ENCODE measurements around the gene OBSCN.

The OBSCN gene

GRCh38 chr1:228349701-228350171, 141.9 kb downstream of the OBSCN start:
- no peaks in the 10 kb centered on the region for H3K9me3 ChIP-seq (ENCODE audit: control insufficient read depth, low read length)
- H2AFZ ChIP-seq (ENCODE audit: low read depth, low read length), result no peak overlapping the region
- no peak overlapping the region for H2BK15ac ChIP-seq (ENCODE audit: low read depth, poor library complexity, severe bottlenecking)
- H4K8ac ChIP-seq (ENCODE audit: low read length), result no peak overlapping the region
- WGBS, result 96% methylated on average over 15 of the region's 15 CpGs
- peaks cover 0 to 3% of the 10 kb centered on the region in 2 experiments for H3K36me3 ChIP-seq (ENCODE audit: control insufficient read depth in 1 of 2, insufficient read depth in 2 of 2, low read depth in 1 of 2, low read length in 2 of 2)
- H2BK5ac ChIP-seq (ENCODE audit: low read depth, low read length, poor library complexity, severe bottlenecking), result no peak overlapping the region
- H3K23ac ChIP-seq (ENCODE audit: low read length in 2 of 2), result no peak overlapping the region
- no peak overlapping the region for H3K18ac ChIP-seq (ENCODE audit: low read depth in 1 of 2, low read length in 2 of 2)
- H3K14ac ChIP-seq (ENCODE audit: low read length in 2 of 2), result peak overlapping the region in 1 of 2 experiments; percentile 11
- H4K91ac ChIP-seq (ENCODE audit: low read length), result no peak overlapping the region
- DNase-seq, result no peak
- no peak overlapping the region for H3K4ac ChIP-seq (ENCODE audit: low read depth in 1 of 2, low read length in 2 of 2)
- H2AK5ac ChIP-seq (ENCODE audit: low read length, severe bottlenecking), result no peak overlapping the region
- no peak overlapping the region for H3K4me3 ChIP-seq (ENCODE audit: insufficient read depth in 1 of 2, low read depth in 1 of 2, low read length in 2 of 2)
- no peak overlapping the region for H2BK120ac ChIP-seq (ENCODE audit: low read depth, low read length)
- H3K4me1 ChIP-seq (ENCODE audit: control insufficient read depth, insufficient read depth, low read depth, low read length), result no peaks in the 10 kb centered on the region
- peaks cover 24 to 48% of the 10 kb centered on the region in 2 experiments for H3K27me3 ChIP-seq (ENCODE audit: control insufficient read depth in 1 of 2, insufficient read depth in 1 of 2, low read length in 2 of 2)
- no peak overlapping the region for H3K9ac ChIP-seq (ENCODE audit: low read length)
- no peak overlapping the region for H3K4me2 ChIP-seq (ENCODE audit: low read length, poor library complexity, severe bottlenecking)
- no peaks in the 10 kb centered on the region for H3K79me1 ChIP-seq (replicated peaks; ENCODE audit: low read length, poor library complexity, severe bottlenecking)
- no peak overlapping the region for H2BK12ac ChIP-seq (ENCODE audit: low read length in 2 of 2)
- no peak overlapping the region for H3K27ac ChIP-seq (ENCODE audit: low read length, poor library complexity, severe bottlenecking)

GRCh38 chr1:228350179-228350742, 142.4 kb downstream of the OBSCN start:
- Histone ChIP-seq H3K18ac (ENCODE audit: low read depth in 1 of 2, low read length in 2 of 2) (no peak overlapping the region), H3K4ac (ENCODE audit: low read depth in 1 of 2, low read length in 2 of 2) (no peak overlapping the region), H3K4me1 (ENCODE audit: control insufficient read depth, insufficient read depth, low read depth, low read length) (no peaks in the 10 kb centered on the region), H3K27me3 (ENCODE audit: control insufficient read depth in 1 of 2, insufficient read depth in 1 of 2, low read length in 2 of 2) (peaks cover 24 to 51% of the 10 kb centered on the region in 2 experiments), H2AFZ (ENCODE audit: low read depth, low read length) (no peak overlapping the region), H3K14ac (ENCODE audit: low read length in 2 of 2) (no peak overlapping the region), H3K23ac (ENCODE audit: low read length in 2 of 2) (no peak overlapping the region), H3K36me3 (ENCODE audit: control insufficient read depth in 1 of 2, insufficient read depth in 2 of 2, low read depth in 1 of 2, low read length in 2 of 2) (peaks cover 0 to 3% of the 10 kb centered on the region in 2 experiments), H3K9ac (ENCODE audit: low read length) (no peak overlapping the region), H4K91ac (ENCODE audit: low read length) (no peak overlapping the region), H2BK120ac (ENCODE audit: low read depth, low read length) (no peak overlapping the region), H3K4me3 (ENCODE audit: insufficient read depth in 1 of 2, low read depth in 1 of 2, low read length in 2 of 2) (no peak overlapping the region), H3K79me1 (replicated peaks; ENCODE audit: low read length, poor library complexity, severe bottlenecking) (no peaks in the 10 kb centered on the region), H3K27ac (ENCODE audit: low read length, poor library complexity, severe bottlenecking) (no peak overlapping the region), H2BK15ac (ENCODE audit: low read depth, poor library complexity, severe bottlenecking) (no peak overlapping the region), H2BK5ac (ENCODE audit: low read depth, low read length, poor library complexity, severe bottlenecking) (no peak overlapping the region), H2BK12ac (ENCODE audit: low read length in 2 of 2) (no peak overlapping the region), H3K4me2 (ENCODE audit: low read length, poor library complexity, severe bottlenecking) (no peak overlapping the region), H2AK5ac (ENCODE audit: low read length, severe bottlenecking) (no peak overlapping the region), H4K8ac (ENCODE audit: low read length) (no peak overlapping the region), H3K9me3 (ENCODE audit: control insufficient read depth, low read length) (no peaks in the 10 kb centered on the region)
- DNase-seq, result no peak
- WGBS, result 88% methylated on average over 1 of the region's 1 CpG

GRCh38 chr1:228350831-228351781, 143.3 kb downstream of the OBSCN start:
- no peaks in the 10 kb centered on the region for H3K4me1 ChIP-seq (ENCODE audit: control insufficient read depth, insufficient read depth, low read depth, low read length)
- H3K4ac ChIP-seq (ENCODE audit: low read depth in 1 of 2, low read length in 2 of 2), result no peak overlapping the region
- H3K4me3 ChIP-seq (ENCODE audit: insufficient read depth in 1 of 2, low read depth in 1 of 2, low read length in 2 of 2), result no peak overlapping the region
- H2AFZ ChIP-seq (ENCODE audit: low read depth, low read length), result no peak overlapping the region
- H2BK5ac ChIP-seq (ENCODE audit: low read depth, low read length, poor library complexity, severe bottlenecking), result no peak overlapping the region
- H2BK120ac ChIP-seq (ENCODE audit: low read depth, low read length), result no peak overlapping the region
- no peaks in the 10 kb centered on the region for H3K79me1 ChIP-seq (replicated peaks; ENCODE audit: low read length, poor library complexity, severe bottlenecking)
- 88% methylated on average over 34 of the region's 37 CpGs for WGBS
- no peak for DNase-seq
- H3K23ac ChIP-seq (ENCODE audit: low read length in 2 of 2), result no peak overlapping the region
- H3K9ac ChIP-seq (ENCODE audit: low read length), result no peak overlapping the region
- H3K36me3 ChIP-seq (ENCODE audit: control insufficient read depth in 1 of 2, insufficient read depth in 2 of 2, low read depth in 1 of 2, low read length in 2 of 2), result peaks cover 0 to 3% of the 10 kb centered on the region in 2 experiments
- no peak overlapping the region for H2BK15ac ChIP-seq (ENCODE audit: low read depth, poor library complexity, severe bottlenecking)
- H3K9me3 ChIP-seq (ENCODE audit: control insufficient read depth, low read length), result no peaks in the 10 kb centered on the region
- no peak overlapping the region for H3K4me2 ChIP-seq (ENCODE audit: low read length, poor library complexity, severe bottlenecking)
- no peak overlapping the region for H2BK12ac ChIP-seq (ENCODE audit: low read length in 2 of 2)
- no peak overlapping the region for H3K27ac ChIP-seq (ENCODE audit: low read length, poor library complexity, severe bottlenecking)
- no peak overlapping the region for H3K14ac ChIP-seq (ENCODE audit: low read length in 2 of 2)
- H3K18ac ChIP-seq (ENCODE audit: low read depth in 1 of 2, low read length in 2 of 2), result no peak overlapping the region
- H4K8ac ChIP-seq (ENCODE audit: low read length), result no peak overlapping the region
- no peak overlapping the region for H2AK5ac ChIP-seq (ENCODE audit: low read length, severe bottlenecking)
- H3K27me3 ChIP-seq (ENCODE audit: control insufficient read depth in 1 of 2, insufficient read depth in 1 of 2, low read length in 2 of 2), result peaks cover 22 to 47% of the 10 kb centered on the region in 2 experiments
- peak overlapping the region; percentile 53 for H4K91ac ChIP-seq (ENCODE audit: low read length)

GRCh38 chr1:228351850-228352249, 144.0 kb downstream of the OBSCN start:
- no peak overlapping the region for H3K4me3 ChIP-seq (ENCODE audit: insufficient read depth in 1 of 2, low read depth in 1 of 2, low read length in 2 of 2)
- no peak overlapping the region for H2BK5ac ChIP-seq (ENCODE audit: low read depth, low read length, poor library complexity, severe bottlenecking)
- no peak overlapping the region for H2BK12ac ChIP-seq (ENCODE audit: low read length in 2 of 2)
- H2BK120ac ChIP-seq (ENCODE audit: low read depth, low read length), result no peak overlapping the region
- no peak overlapping the region for H4K91ac ChIP-seq (ENCODE audit: low read length)
- no peaks in the 10 kb centered on the region for H3K79me1 ChIP-seq (replicated peaks; ENCODE audit: low read length, poor library complexity, severe bottlenecking)
- 82% methylated on average over 13 of the region's 13 CpGs for WGBS
- H2BK15ac ChIP-seq (ENCODE audit: low read depth, poor library complexity, severe bottlenecking), result no peak overlapping the region
- H2AFZ ChIP-seq (ENCODE audit: low read depth, low read length), result no peak overlapping the region
- H2AK5ac ChIP-seq (ENCODE audit: low read length, severe bottlenecking), result no peak overlapping the region
- H3K14ac ChIP-seq (ENCODE audit: low read length in 2 of 2), result no peak overlapping the region
- H4K8ac ChIP-seq (ENCODE audit: low read length), result no peak overlapping the region
- H3K36me3 ChIP-seq (ENCODE audit: control insufficient read depth in 1 of 2, insufficient read depth in 2 of 2, low read depth in 1 of 2, low read length in 2 of 2), result peaks cover 0 to 3% of the 10 kb centered on the region in 2 experiments
- no peak overlapping the region for H3K4me2 ChIP-seq (ENCODE audit: low read length, poor library complexity, severe bottlenecking)
- H3K9ac ChIP-seq (ENCODE audit: low read length), result no peak overlapping the region
- no peak overlapping the region for H3K23ac ChIP-seq (ENCODE audit: low read length in 2 of 2)
- H3K27me3 ChIP-seq (ENCODE audit: control insufficient read depth in 1 of 2, insufficient read depth in 1 of 2, low read length in 2 of 2), result peaks cover 18 to 45% of the 10 kb centered on the region in 2 experiments
- no peaks in the 10 kb centered on the region for H3K9me3 ChIP-seq (ENCODE audit: control insufficient read depth, low read length)
- H3K4me1 ChIP-seq (ENCODE audit: control insufficient read depth, insufficient read depth, low read depth, low read length), result no peaks in the 10 kb centered on the region
- H3K18ac ChIP-seq (ENCODE audit: low read depth in 1 of 2, low read length in 2 of 2), result no peak overlapping the region
- no peak for DNase-seq
- H3K27ac ChIP-seq (ENCODE audit: low read length, poor library complexity, severe bottlenecking), result no peak overlapping the region
- no peak overlapping the region for H3K4ac ChIP-seq (ENCODE audit: low read depth in 1 of 2, low read length in 2 of 2)
